Midbrain (tissue), 1 donor: Measurements from ENCODE around the gene SIRT6.
A peak's percentile ranks its signal among the peaks of the same experiment; 100 is the strongest.
"Not testable (repeated sequence)": the region's sequence is repeated elsewhere in the genome, so short reads cannot be mapped to it uniquely, and the experiment has no call there.

ENCODE experiments used
- DNase-seq: peaks from one replicate; lab custom pipeline; 2025; lab: John Stamatoyannopoulos, UW

Gene SIRT6

DNA sequence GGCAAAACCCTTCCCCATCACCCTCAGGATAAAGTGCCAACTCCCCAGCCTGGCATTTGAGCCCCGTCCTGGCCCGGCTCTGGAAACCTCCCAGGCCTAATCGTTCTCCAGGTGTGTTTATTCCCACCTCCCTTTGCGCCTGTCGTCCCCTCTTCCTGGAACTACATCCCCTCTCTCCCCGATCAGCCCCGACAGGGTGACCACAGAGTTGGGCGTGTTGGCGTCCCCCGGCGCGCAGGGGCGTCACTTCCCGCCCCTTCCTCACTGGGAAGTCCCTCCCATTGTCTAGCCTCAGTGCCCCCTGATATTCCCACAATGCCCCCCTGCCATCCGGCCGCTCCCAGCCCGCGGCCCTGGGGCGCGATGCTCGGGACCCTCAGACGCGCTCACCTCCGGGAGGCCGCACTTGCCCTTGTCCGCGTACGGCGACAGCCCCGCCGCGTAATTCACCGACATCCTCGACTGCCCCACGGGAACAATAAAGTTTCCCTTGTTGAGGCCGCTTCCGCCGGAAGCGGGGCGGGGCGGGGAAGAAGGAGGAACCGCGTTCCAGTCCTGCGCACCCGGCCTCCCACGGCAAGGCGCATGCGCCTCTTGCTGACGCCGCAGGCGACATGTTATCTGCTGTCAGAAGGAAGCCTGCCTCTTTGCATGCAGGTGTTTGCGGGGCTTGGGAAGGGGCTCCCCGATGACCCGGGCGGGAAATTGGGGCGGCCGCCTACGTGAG is at the start of gene SIRT6, which contains the start of gene ANKRD24:
SIRT6 (minus strand) TSS at position 480 of the 727 bp plus-strand sequence; CDS start at position 456, 24 bp downstream.
ANKRD24 (plus strand) TSS at position 606 of the 727 bp plus-strand sequence. CDS start 3,737 bp downstream, outside the sequence.
- DNase-seq = peak; percentile 97

DNA sequence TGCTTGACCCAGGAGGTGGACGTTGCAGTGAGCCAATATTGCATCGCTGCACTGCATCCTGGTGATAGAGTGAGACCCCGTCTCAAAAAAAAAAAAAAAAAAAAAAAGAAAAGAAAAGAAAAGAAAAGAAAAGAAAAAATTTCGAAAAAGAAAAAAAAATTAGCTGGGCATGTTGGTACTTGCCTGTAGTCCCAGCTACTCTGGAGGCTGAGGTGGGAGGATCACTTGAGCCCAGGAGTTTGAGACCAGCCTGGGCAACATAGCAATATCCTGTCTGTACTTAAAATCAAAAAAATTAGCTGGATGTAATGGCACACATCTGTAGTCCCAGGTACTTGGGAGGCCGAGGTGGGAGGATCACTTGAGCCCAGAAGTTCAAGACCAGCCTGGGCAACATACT is 49.8 kb upstream of the SIRT6 start:
- DNase-seq = not testable (repeated sequence)

DNA sequence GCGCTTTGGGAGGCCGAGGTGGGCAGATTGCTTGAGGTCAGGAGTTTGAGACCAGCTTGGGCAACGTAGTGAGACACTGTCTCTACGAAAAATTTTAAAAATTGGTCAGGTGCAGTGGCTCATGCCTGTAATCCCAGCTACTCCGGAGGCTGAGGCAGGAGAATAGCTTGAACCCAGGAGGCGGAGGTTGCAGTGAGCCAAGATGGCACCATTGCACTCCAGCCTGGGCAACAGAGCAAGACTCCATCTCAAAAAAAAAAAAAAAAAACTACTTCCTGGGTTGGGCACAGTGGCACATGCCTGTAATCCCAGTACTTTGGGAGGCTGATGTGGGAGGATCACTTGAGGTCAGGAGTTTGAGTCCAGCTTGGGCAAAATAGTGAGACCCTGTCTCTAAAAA is 49.2 kb upstream of the SIRT6 start:
- not testable (repeated sequence) for DNase-seq

DNA sequence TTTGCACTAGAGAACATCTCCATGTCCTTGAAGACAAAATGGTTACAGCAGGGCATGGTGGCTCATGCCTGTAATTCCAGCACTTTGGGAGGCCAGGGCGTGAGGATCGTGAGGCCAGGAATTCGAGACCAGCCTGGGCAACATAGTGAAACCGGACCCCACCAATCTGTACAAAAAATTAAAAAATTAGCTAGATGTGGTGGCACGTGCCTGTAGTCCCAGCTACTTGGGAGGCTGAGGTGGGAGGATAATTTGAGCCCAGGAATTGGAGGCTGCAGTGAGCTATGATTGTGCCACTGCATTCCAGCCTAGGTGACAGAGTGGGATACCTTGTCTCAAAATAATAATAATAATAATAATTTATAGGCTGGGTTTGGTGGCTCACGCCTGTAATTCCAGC is 47.9 kb upstream of the SIRT6 start:
- DNase-seq = not testable (repeated sequence)

DNA sequence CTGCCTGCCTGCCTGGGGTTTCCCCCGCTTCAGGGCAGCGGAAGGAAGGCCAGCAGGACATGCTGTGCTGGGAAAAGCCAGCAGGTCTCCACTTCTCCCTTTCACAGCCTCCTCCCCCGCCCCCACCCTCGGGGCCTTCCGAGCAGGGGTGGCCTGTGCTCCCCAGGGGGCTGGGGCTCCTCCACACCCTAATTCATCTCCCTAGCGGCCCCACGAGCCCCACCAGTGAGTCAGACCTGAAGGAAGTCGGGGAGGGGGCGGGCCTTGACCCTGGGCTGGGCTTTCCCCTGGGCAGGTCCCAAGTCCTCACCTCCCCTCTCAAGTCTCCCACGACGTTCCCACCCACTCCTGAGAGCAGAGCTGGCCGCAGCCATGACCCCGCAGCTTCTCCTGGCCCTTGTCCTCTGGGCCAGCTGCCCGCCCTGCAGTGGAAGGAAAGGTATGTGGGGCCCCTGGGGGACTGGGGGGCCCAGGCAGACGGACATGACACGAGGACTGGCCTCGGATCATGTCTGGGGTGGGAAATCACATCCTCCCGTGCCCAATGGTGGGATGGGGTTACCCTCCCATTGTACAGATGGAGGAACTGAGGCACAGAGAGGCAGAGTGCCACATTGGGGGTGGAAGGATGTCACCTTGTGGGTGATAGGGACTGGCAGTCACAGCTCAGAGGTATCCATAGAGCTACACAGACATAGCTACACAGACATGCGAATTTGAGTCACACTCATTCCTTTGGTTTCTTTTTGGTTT is 47.0 kb upstream of the SIRT6 start, which contains the start of gene EBI3:
EBI3 (plus strand) TSS at position 345 of the 753 bp plus-strand sequence; CDS start at position 373, 28 bp downstream.
- DNase-seq = peak; percentile 6

DNA sequence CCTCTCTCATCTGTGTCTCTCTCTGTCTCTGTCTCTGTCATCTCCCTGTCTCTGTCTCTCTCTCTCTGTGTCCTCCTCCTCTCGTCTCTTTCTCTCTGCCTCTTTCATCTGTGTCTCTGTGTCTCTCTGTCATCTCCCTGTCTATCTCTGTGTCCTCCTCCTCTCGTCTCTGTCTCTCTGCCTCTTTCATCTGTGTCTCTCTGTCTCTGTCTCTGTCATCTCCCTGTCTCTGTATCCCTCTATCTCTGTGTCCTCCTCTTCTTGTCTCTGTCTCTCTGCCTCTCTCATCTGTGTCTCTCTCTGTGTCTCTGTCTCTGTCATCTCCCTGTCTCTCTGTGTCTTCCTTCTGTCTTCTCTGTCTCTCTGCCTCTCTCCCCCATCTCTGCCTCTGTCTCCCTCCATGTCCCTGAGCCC is 46.4 kb upstream of the SIRT6 start:
- no peak for DNase-seq

DNA sequence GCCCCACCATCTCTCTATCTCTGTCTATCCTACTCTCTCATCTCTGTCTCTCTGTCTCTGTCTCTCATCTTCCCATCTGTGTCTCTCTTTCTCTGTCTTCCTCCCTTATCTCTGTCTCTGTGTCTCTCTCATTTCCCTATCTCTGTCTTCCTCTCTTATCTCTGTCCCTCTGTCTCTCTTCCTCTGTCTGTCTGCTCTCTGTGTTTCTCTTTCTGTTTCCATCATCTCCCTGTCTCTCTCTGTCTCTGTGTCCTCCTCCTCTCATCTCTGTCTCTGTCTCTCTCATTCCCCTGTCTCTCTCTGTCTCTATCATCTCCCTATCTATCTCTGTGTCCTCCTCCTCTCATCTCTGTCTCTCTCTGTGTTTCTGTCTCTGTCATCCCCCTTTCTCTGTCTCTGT is 45.4 kb upstream of the SIRT6 start:
- DNase-seq = no peak

DNA sequence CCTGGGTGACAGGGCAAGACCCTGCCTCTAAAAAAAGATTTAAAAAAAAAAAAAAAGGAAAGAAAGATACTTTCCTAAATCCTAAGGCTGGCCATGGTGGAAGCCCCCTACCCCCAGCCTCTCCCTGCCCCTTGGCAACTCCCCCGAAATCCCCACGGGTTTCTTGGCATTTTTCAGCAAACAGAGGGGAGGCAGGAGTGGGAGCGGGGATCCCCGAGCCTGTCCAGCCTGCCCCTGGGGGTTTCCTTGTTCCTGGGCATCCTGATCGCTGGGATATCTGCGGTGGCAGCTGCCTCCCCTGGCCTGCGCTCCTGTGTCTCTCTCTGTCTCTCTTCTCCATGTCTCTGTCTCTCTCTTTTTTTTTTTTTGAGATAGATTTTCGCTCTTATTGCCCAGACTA is 43.5 kb upstream of the SIRT6 start:
- no peak for DNase-seq

DNA sequence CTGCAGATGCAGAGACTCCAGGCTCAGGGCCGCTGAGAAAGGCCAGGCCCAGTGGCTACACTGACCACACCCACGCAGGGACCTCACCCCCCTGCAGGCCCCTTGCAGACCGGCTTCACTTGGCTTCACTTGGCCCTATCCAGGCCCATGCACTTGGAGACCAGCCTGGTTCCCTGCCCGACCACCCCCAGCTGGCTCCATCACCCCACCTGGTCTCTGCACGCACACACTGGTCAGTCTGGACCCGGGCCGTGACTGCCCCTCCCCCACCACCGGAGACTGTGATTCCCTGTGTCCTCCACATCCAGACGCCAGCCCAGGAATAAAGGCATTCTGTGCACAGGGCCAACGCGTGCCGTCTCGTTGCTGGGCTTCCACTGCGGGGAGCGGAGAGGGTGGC is 42.1 kb upstream of the SIRT6 start:
- peak; percentile 41 for DNase-seq

DNA sequence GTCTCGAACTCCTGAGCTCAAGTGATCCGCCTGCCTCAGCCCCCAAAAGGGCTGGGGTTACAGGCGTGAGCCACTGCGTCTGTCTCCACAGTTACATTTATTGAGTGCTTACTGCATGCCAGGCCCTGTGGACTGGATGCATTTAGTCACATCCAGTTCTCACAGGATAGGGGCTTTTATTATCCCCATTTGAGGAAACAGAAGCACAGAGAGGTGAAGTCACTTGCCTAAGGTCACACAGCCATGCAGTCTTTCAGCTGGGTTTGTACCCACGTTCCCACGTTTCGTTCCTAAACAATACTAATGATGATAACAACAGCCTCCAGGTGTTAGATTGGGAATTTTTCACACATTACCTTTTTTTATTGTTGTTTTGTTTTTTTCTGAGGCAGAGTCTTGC is 37.8 kb upstream of the SIRT6 start:
- no peak for DNase-seq

DNA sequence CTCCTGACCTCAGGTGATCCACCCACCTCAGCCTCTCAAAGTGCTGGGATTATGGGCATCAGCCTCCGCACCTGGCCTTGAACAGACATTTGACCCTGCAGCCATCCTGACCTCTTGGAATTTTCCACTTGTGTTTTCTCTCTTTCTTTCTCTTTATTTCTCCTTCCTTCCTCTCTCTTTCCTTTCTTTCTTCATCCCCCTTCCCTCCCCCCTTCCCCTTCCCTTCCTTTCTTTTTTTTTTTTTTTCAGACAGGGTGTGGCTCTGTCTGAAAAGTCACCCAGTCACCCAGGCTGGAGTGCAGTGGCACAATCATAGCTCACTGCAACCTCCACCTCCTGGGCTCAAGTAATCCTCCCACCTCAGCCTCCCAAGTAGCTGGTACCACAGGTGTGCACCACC is 36.2 kb upstream of the SIRT6 start:
- DNase-seq = not testable (repeated sequence)

DNA sequence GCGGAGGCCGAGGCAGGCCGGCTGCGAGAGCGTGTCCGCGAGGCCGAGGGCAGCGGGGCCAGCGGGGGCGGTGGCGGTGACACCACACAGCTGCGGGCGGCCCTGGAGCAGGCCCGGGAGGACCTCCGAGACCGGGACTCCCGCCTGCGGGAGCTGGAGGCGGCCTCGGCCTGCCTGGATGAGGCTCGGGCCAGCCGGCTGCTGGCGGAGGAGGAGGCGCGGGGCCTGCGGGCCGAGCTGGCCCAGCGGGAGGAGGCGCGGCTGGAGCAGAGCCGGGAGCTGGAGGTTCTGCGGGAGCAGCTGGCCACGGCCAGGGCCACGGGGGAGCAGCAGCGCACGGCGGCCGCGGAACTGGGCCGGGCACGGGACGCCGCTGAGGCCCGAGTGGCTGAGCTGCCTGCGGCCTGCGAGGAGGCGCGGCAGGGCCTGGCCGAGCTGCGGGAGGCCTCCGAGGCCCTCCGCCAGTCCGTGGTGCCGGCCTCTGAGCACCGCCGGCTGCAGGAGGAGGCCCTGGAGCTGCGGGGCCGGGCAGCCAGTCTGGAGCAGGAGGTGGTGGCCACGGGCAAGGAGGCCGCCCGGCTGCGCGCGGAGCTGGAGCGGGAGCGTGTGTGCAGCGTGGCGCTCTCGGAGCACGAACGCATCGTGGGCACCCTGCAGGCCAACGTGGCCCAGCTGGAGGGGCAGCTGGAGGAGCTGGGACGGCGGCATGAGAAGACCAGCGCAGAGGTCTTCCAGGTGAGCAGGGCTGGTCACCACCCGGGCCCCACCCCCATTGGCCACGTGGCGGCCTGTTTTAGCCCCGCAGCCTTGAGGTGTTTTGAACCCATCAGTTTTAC is 35.3 kb upstream of the SIRT6 start:
- no peak for DNase-seq

DNA sequence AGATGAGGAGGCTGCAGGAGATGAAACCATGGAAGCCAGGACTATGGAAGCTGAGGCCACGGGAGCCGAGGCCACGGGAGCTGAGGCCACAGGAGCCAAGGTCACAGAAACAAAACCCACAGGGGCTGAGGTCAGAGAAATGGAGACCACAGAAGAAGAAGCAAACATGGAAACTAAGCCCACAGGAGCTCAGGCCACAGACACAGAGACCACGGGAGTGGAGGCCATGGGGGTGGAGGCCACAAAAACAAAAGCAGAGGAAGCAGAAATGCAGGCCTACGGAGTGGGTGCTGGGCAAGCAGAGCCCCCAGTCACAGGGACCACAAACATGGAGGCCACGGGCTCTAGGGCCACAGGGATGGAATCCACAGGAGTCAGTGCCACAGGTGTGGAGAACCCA is 34.5 kb upstream of the SIRT6 start:
- DNase-seq = no peak

DNA sequence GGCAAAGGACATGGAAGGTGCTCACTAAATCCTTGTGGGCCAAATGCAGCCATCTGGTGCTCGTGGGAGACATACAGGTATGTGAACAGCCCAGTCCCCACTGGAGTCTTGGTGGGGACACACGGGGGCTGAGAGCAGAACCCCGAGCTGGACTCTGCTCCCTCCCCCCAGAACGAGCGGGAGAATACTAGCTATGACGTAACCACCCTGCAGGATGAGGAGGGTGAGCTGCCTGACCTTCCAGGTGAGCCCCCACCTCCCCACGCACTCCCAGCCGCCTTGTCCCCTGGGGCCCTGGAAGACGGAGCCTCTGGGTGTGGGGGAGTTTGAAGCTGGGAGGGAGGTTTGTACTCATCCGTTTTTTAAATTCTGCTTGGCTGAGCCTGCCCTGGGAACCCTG is 33.4 kb upstream of the SIRT6 start:
- no peak for DNase-seq

DNA sequence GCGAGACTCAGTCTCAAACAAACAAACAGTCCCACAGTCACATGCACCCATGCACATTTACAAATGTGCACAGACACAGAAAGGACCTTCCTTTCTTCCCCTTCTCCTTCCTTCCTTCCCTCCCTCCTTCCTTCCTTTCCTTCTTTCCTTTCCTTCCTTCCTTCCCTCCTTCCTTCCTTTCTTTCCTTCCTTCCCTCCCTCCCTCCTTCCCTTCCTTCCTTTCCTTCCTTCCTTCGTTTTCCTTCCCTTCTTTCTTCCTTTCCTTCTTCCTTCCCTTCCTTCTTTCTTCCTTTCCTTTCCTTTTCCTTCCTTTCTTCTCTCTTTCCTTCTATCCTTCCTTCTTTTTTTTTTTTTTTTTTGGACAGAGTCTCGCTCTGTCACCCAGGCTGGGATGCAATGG is 30.8 kb upstream of the SIRT6 start:
- DNase-seq = no peak

DNA sequence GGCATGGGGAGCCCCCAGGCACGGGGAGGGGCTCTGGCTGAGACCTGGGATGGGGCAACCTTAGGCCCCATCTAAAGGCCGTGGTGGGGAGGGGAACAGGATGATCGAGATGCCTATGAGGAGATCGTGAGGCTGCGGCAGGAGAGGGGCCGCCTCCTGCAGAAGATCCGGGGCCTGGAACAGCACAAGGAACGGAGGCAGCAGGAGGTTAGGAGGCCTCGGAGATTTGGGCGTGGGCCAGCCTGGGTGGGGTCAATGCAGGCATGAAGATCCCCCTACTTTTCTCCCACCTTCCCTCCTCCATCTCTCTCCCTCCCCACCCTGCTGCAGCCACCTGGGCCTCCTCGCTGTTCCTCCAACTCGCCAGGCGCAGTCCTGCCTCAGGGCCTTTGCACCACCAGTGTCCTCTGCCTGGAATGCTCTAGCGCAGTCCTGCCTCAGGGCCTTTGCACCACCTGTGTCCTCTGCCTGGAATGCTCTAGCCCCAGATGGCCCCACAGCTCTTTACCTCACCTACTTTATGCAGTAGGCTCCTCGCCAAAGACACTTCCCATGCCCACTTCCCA is 27.9 kb upstream of the SIRT6 start:
- no peak for DNase-seq

DNA sequence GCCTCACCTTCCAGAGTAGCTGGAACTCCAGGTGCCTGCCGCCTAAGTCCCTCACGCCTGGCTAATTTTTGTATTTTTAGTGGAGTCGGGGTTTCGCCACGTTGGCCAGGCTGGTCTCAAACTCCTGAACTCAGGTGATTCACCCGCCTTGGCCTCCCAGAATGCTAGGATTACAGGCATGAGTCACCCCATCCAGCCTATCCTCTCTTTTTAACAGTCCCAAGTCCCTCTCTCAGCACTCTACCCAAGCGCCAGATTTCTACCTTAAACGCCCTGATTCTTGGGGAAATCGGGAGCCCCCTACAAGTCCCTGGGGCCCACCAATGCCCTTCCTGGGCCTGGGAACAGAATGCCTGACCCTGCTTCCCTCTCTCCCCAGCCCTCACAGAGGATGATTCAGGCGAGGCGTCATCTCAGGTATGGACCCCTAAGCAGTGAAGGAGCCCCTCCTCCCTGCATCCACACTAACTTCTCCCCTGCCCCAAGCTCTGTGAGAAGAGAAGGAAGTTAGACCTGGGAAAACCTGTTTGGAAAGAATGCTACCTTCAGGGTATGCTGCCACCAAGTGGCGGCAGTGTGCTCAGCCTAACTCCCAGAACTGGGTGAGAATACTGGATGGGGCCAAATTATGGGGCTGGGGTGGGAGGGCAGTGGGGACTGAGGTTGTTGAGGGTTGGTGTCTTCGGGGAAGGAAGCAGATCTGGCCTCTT is 26.2 kb upstream of the SIRT6 start:
- DNase-seq = no peak

DNA sequence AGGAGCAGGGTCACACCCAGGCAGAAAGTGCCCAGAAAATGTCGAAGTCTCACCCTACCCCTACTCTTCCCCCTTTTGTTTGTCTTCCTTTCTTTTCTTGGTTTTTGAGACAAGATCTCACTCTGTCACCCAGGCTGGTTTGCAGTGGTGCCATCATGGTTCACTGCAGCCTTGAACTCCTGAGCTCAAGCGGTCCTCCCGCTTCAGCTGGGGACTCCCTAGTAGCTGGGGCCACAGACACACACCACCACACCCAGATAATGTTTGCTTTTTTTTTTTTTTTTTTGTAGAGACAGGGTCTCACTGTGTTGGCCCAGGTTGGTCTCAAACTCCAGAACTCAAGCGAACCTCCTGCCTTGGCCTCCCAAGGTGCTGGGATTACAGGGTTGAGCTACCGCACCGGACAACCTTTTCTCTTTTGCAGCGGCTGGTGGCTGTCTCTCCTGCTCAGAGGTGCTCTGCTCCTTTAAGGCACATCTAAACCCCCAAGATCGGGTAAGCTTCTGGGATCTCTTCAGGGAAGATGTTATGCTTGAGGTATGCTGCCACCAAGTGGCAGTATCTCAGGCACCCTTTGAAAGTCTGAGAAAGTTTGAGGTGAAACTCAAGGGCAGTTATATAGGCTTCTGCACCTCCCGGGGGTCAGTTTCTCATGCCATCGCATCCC is 24.6 kb upstream of the SIRT6 start:
- no peak for DNase-seq

DNA sequence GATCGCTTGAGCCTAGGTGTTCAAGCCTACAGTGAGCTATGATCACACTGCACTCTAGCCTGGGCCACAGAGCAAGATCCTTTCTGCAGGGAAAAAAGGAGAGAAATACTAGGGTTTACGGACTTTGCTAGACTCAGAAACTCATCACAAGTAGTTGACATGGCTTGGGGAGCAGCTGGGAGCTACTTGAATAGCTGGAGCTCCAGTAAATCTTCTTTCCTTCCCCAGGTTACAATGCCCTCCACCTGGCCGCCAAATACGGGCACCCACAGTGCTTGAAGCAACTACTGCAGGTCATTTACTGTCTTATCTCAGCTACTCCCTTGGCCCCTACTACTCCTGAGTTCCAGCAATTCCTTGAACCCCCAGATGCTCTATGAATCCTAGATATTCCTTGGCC is 19.4 kb upstream of the SIRT6 start:
- DNase-seq = no peak

DNA sequence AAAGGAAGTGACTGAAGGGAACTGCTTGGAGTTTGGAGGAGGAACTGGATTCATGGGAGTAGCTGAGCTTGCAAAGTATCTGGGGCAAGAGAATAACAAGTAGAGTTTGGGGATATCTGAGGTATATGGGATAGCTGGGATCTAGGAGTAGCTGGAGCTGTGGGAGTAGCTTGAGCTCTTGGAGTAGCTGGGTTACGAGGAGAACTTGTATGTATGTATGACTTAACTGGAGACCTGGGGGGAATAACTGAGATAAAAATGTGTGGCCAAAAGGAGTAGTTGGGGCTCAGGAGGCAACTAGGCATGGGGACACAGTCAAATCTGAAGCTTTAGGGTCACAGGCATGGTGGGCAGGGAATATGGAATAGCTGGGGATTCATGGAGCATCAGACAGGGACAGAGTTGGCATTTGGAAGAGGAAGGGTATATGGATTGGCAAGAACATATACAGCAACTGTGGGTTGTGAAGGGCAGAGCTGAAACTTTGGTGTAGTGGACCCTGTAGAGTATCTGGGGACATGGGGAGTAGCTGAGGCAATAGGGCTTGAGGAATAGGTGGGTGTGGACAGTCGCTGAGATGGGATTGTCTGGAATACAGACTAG is 18.7 kb upstream of the SIRT6 start:
- DNase-seq = no peak
